ENCODE measurements around the gene LSM3.
"Not testable (repeated sequence)": the region's sequence is repeated elsewhere in the genome, so short reads cannot be mapped to it uniquely, and the experiment has no call there.

Gene LSM3

DNA sequence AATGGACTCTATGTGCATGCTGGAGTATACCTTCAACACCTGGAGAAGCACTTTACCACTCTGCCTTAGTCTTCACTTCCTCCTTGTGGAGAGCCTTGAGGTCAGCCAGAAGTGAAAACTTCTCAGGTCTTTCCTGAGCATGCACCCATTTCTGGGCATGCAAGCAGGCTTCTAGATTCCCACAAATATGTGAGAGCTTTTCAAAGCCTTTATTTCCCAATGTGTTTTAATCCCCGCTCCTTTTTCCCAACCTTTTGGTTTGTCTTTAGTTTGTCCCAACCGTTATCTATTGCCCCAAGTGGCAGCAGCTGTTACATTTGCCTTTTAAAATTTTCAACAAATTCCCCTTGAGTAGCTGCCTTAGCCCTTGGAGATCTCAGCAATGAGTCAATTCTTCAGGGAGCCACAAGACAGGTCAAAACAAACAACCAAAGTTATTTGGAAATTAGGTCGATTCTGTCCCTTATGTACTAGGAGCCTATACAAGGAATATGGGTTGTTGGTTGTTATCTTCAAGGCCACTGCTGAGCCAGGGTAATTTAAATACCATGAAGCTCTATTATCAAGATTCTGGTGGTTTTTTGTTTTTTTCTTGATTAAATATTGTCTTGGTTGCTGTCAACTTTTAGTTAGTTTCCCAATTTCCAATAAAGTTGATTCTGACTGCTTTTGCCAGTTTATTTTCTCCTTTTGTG lies 44.4 kb downstream of the LSM3 start:
- DNase-seq = no peak

DNA sequence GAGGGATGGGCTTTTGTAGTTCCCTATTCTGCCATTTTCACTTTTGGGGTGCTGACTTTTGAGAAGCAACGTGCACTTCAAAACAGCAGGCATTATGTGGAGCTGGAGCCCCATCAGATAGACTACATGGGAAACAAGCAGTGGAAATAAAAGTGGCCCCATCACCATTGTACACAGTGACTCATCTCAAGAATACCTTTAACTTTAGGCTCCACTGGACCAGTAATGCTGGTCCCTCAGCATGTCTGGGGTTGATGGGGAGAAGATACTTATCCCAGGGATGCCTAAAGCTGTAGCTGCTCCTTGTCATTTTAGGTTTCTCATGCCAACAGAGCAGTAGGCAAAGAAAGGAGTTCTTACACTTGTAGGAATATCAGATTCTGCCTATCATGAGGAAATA lies 45.0 kb downstream of the LSM3 start:
- no peak for DNase-seq

DNA sequence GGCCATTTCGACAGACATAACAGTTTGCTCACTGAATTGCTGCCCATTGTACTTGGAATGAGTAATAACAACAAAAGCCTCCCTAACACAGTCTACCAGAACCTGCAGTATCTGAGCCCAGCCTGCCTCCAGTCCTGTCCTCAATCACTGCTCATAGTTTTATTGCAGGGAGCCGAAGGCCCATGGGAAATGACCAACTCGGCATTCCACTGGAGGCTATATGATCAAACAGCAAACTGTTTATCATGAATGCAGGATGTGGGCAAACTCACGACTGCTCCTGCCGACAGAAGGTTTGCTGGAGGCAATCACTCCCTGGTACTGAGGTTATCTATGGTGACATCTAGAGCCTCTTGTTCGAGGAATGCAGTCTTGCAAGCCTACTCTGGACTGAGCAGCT lies 46.3 kb downstream of the LSM3 start:
- no peak for DNase-seq

DNA sequence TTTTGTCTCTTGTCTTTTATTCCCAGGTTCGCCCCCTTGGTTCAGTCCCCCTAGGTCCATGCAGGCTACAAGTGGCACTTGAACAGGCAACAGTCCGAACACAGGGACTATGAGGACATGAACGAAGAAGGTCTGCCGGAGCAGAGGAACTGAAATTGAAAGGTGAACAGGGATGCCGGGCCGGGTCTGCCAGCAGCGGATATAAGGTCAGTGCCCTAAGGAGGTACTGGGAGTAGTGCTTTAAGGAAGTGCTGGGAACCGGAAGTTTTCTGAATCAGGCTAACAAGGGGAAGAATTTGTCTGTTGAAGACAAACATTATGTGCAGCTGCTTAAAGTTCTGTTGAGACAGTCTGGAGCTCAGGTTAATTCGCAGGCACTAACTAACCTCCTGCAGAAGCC lies 46.8 kb downstream of the LSM3 start:
- DNase-seq = no peak

DNA sequence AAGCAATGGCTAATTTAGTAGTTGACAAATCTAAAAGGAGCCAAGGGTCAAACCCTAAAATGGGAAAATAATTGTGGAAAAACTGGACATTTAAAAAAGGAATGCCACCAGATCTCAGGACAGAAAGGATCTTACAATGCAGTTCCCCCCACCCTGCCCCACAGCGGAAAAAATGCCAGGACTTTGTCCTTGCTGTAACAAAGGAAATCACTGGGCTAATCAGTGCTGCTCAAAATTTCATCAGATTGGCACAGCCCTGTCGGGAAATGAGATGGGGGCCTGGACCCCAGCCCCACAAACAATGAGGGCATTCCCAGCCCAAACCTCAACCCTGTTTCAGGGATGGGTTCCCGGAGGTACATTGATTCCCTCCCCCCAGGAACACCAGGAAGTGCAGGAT lies 47.7 kb downstream of the LSM3 start:
- not testable (repeated sequence) for DNase-seq

DNA sequence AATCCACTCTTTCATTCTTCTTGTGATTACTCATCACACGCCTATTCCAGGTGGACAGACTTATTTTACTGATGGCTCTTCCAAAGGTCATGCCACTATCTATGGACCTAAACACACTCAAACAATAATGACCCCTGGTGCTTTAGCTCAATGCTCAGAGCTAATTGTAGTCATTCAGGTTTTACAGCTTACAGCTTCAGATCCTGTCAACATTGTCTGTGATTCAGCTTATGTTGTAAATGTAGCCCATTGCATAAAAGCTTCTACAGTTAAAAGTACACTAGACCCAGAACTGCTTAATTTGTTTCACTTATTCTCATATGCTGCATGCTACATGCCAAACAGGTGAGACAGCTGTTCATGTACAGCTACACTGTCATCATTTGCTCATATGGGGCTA lies 49.2 kb downstream of the LSM3 start:
- no peak for DNase-seq

DNA sequence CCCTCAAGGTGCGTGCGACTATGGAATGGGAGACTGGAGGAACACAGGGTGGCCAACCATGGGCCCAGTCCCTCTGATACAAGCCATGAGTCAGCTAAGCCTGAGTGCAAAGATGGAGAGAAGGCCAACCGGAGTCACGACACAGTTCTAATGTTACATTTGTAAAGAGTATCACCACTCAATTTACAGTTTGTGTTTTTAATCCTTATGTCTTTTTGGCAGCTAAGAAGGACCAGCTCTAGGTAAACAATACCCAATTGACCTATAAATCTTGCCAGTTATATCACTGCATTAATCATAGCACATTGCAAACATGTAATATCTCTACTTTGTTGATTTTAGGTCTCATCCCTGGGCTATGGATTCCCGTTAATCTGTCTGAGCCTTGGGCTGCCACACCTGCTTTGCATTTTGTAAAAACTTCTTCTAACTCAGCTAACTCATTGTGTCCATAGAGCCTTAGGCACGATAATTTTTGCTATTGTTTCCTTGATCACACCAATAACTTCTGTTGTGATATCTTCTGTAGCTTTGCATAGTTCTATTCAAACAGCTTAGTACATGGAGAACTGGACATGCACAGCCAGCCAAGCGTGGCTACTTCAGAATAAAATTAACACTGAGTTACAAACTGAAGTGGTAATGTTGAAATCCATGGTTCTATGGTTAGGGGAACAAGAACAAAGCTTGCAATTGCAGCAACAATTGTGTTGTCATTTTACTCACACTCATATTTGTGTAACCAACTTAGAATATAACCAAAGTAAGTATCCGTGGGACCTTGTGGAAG lies 50.3 kb downstream of the LSM3 start:
- no peak for DNase-seq

DNA sequence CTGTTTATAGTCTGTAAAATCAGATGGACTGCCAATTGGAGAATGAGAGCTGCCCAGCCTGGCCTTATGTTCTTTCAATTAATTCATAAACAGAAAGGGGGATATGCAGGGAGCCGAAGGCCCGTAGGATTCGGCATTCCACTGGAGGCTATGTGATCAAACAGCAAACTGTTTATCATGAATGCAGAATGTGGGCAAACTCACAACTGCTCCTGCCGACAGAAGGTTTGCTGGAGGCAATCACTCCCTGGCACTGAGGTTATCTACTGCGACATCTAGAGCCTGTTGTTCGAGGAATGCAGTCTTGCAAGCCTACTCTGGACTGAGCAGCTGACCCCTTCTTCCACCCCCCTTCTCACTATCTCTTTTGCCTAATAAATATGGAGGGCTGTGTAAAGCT lies 51.1 kb downstream of the LSM3 start:
- not testable (repeated sequence) for DNase-seq

DNA sequence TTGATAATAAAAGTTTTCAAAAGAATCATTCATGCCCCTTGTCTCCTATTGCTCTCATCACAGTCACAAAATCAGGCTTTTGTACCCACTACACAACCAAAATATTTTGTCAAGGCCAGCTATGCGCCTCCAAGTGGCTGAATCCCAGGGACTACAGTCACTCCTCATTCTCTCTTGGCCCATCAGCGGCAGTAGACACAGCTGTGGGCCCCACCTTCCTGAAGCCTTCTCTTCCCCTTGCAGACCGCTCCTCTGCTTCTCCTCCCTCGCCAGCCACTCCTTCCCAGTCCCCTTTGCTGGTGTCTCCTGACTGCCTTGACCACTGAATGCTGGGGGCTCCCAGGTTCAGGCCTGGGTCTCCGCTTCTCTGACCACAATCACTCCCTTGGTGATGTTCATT lies 52.1 kb downstream of the LSM3 start:
- DNase-seq = no peak

DNA sequence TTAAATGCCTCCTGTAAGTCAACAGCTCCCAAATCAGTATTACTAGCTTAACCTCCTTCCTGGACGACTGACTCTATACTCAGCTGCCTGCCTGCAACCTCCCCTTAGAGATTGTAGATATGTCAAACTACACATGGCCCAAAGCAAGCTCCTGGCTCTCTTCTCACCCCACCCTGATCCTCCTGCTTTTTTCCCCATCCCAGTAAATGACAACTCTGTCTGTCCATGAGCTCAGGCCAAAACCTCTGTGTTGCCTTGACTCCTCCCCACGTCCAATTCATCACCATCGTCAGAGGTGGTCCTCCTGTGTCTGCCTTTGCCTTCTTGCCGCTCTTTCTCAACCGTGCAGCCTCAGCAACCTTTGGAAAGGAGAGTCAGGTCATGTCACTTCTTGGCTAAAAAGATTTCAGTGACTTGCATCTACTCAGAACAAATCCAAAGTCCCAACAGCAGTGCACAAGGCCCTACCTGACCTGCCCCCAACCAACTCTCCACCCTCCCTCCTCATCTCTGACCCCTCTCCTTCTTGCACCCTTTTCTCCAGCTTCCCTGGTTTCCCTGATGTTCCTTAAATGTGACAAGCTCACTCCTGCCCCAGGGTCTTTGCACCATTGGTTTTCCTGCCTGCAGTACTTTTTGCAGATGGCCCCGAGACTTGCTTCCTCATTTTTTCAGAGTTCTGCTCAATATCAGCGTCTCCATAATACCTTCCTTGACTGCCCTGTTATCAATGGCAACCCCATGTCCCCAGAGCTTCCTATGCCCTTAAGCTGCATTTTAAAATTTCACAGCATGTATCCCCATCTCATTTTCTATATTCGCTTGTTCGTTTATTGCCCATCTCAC lies 52.8 kb downstream of the LSM3 start:
- no peak for DNase-seq

DNA sequence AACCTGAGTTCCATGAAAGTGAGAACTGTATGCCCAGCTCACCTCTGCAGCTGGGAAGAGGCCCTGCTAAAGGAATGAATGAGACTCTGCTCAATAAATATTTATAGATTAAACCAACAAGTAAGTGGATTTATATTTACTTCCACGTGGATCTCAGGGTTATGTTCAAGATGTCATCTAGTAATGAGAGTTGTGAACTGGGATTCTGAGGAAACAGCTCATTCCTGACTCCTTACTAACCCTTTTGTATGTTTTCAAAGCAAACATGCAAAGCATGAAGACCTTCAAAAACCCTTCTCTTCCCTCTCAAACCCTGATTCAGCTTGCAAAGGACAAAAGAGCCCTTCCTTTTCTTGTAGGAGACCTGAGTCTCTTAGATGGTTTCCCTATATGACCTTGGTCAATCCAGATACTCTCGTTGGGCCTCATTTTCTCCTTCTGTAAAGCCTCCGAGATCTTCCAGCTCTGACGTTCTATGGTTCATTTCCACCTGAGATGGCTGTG lies 53.4 kb downstream of the LSM3 start:
- DNase-seq = no peak

DNA sequence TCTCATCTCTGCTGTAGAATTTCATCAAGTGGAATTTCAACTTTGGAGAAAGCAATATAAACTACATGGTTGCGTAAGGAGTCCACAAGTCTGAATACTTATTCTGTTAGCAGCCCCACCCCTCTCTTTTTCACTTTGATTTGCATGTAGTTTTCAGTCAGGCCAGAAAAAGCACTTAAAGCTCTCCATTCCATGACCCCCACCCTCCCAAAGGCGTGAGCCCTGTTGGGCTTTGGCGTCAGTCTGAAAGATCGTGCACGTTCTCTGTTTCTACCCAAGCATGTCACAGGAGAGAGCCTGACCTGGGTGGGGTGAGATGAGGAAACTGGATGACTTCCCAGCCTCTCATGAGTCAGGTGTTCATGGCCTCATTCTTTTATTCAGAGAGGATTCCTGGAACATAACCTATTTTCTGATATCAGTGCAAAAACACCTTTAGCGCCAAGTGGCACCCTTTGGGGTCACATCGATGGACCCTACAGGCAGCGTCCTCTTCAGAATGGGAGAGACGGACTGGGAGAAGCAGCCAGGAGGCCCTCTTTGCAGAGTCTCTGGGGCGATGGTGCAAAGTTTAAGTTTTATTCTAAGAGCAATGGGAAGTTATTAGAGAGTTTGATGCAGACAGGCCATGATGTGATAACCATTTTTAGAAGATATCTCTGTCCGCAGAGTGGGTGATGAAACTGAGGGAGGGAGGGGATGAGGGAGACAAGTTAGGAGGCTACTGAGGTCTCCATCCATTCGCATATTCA lies 55.8 kb downstream of the LSM3 start:
- no peak for DNase-seq

DNA sequence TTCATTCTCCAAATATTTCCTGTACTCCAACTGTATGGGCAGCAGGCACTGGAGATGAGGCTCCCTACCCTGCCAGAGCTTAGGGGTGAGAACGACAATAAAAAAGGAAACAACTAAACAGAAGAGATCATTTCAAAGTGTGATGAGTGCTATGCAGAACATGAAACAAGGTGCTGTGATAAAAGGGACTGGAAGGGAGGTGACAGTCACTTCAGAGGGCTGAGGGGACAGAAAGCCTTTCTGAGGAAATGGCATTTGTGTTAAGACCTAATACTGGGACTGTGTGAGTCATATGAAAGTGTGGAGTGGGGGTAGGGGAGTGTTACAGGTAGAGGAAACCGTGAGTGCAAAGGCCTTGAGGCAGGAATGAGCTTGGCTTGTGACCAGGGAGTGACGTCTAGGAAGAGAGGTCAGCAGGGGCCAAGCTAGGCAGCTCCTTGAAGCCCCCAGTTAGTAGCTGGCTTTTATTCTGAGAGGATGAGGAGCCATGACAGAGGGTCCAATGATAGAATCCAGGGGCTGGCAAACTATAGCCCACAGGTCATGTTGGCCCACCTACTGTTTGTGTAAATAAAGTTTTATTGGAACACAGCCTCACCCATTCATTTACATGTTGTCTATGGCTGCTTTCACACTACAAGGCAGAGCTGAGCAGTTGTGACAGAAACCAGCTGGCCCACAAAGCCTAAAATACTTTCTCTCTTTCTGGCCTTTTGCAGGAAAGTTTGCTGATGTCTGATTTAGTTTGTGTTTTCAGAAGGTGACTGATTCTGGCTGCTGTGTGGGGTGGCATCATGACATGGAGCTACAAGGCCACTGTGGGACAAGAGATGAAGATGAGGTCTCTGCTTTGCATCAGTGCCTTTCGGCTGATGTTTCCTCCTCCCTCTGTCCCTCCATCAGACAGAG lies 56.6 kb downstream of the LSM3 start:
- no peak for DNase-seq

DNA sequence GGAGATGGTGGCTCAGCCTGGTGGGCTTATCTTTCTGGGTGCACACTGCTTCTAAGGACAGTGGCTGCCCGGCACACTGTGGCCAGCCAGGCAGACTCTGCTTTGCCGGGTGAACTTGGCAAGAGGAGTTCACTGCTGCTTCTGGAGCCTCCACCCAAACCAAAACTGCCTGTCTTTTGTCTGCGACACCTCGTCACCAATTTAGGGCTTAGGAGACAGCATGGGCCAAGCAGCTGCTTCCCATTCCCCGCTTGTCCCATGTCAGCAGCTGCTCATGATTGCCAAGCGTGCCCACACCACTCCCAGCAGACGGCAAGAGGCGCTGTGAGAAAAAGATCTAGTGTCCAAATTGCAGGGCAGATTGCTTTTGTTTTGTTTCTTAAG lies 57.3 kb downstream of the LSM3 start:
- no peak for DNase-seq

DNA sequence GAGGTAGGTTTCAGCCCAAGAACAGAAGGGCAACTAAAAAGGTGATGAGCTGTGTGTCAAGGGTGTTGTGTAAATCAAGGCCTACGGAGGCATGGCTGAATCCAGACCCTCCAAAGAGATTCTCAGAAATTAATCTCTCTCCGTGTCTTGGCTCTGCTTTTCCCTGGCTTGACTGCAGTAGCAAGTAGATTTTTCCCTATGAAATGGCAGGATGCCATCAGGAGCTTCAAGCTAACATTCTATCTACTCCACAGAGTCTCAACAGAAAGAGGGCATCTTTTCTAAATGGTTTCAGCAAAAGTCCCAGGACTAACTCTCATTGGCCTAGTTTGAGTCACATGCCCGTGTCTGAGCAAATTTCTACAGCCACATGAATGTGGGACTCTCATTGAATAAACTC lies 58.3 kb downstream of the LSM3 start:
- no peak for DNase-seq

DNA sequence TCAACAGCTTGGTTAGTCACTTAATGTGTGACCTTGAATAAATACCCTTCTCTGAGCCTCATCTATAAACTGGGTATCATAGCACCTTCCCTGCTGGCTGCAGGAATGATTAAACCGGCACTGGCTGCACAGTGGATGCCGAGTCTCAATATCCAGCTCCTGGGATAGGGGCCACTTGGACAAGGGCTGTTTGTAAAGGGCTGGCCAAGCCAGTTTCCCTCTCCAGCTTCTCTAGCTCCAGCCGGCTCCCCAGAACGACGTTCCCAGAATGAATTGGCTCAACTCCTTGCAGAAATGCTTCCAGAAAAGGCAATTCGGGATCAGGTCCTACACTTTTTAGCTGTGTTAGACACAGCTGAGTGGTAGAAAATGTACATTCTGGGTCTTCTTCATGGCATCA lies 58.8 kb downstream of the LSM3 start:
- no peak for DNase-seq

DNA sequence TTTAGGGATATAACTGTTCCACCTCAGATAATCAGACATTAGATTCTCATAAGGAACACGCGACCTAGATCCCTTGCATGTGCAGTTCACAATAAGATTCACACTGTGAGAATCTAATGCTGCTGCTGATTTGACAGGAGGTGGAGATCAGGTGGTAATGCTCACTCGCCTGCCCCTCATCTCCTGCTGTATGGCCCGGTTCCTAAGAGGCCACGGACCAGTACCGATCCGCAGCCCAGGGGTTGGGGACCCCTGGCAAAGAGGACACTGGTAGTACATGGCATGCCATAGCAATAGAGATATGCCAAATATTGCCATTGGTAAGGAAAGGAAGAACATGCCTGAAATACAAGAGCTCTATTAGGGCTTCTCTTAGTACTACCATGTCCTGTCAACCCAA lies 59.7 kb downstream of the LSM3 start:
- no peak for DNase-seq

DNA sequence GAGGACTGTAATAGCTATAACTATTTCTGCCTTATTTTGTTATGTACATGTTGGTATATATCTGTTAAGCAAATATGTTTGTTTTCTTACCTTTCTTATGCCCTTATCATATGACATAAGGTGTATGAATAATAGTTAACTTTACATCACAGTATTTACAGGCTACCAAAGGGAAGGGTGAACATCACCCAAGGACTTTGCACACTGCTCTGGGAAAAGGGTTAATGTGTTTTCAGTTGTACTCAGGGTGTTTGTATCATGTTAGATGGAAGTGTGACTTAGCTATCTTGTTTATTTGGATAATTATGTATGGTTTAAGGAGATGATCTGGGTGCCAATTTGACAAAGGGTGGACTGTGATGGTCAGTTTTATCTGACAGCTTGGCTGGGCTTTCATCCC lies 60.3 kb downstream of the LSM3 start:
- no peak for DNase-seq

DNA sequence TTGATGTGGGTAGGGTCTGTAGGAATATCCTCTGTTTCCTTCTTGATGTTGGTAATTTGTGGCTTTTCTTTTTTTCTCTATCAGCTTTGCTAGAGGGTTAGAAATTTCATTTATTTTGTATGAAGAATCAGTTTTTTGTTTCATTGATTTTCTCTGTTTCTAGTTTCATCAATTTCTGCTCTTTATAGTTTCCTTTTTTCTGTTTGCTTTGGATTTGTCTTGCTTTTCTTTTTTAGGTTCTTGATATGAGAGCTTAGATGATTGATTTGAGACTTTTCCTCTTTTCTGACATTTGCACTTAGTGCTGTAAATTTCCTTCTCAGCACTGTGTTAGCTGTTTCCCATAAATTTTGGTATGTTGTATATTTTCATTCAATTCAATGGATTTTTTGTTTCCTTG lies 61.3 kb downstream of the LSM3 start:
- no peak for DNase-seq

DNA sequence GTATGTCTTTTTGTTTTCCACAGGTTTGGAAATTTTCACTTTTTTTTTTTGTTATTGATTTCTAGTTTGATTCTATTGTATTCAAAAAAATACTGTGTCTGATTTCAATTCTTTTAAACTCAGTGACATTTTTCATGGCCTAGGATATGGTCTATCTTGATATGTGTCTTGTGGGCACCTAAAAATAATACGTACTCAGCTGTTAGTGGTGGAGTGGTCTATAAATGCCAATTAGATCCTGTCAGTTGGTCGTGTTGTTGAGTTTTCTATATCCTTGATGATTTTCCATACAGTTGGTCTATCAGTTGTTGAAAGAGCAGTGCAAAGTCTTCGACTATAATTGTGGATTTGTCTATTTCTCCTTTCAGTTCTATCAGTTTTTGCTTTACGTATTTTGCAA lies 61.7 kb downstream of the LSM3 start:
- no peak for DNase-seq

DNA sequence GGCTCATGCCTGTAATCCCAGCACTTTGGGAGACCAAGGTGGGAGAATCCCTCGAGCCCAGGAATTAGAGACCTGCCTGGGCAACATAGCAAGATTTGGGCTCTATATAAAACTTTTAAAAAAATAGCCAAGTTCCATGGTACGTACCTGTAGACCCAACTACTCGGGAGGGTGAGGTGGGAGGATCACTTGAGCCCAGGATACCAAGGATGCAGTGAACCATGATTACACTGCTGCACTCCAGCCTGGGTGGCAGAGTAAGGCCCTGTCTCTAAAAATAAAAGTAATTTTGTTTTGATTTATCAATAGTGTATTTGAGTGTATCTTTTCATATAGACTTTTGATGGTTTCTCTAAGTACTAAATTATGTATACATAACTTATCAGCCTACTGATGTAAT lies 63.1 kb downstream of the LSM3 start:
- DNase-seq = no peak
